Caco-2 (cell line): Measurements from ENCODE around the gene ATXN1. TPM values are rescaled to one million over a fixed set of nuclear protein-coding genes. Genes with fewer than 3 reads are reported as not detected.

Source experiments
- BruUV-seq: library from RNA; stranded (reverse); fragments of 400-500 nt; replicated peaks from 2 replicates; lab custom pipeline; 2021; lab: Mats Ljungman, UMichigan
- CTCF ChIA-PET: fragments of 300-600 bp; sonication (Branson Sonifier 250); formaldehyde crosslinking; loops from one replicate; lab custom pipeline; 2022; ENCODE audit warnings: antibody characterized with exemption; lab: Charles Lee
- POLR2A ChIA-PET: fragments of 300-600 bp; sonication (Branson Sonifier 250); formaldehyde crosslinking; loops from one replicate; lab custom pipeline; 2022; ENCODE audit warnings: antibody characterized with exemption; lab: Charles Lee
- DNase-seq, 2 experiments: peaks; one replicate each; pipeline versions ENCODE4 v3.0.0 to v3.0.0-alpha.2; 2020 to 2022
- H3K27me3 ChIP-seq: replicated peaks from 2 replicates; pipeline ENCODE4 v1.6.0; 2011; ENCODE audit warnings: low read length; ENCODE audit not compliant: control insufficient read depth, insufficient read depth
- H3K36me3 ChIP-seq: 2 replicates; pipeline ENCODE4 v1.5.1; 2011; ENCODE audit warnings: low read length; ENCODE audit not compliant: control insufficient read depth, insufficient read depth
- H3K4me1 ChIP-seq: fragments of 250-450 bp; sonication (Bioruptor Pico); 2 replicates; pipeline ENCODE4 v1.5.1; 2020; ENCODE audit warnings: mild to moderate bottlenecking
- H3K4me3 ChIP-seq: 2 replicates; pipeline ENCODE4 v1.5.1; 2011; ENCODE audit warnings: low read depth, mild to moderate bottlenecking, control low read depth, low read length
- H3K9me3 ChIP-seq: fragments of 250-450 bp; sonication (Bioruptor Pico); 2 replicates; pipeline ENCODE4 v1.5.1; 2020; ENCODE audit warnings: mild to moderate bottlenecking, moderate library complexity
- H3K27ac Mint-ChIP-seq: one replicate; pipeline ENCODE4 v1.8.0; 2022; ENCODE audit warnings: mixed read lengths; ENCODE audit not compliant: unreplicated experiment
- H3K27me3 Mint-ChIP-seq: one replicate; pipeline ENCODE4 v1.8.0; 2022; ENCODE audit warnings: mixed read lengths; ENCODE audit not compliant: insufficient read depth, unreplicated experiment
- H3K36me3 Mint-ChIP-seq: one replicate; pipeline ENCODE4 v1.8.0; 2022; ENCODE audit warnings: mild to moderate bottlenecking, mixed read lengths; ENCODE audit not compliant: insufficient read depth, unreplicated experiment
- H3K4me1 Mint-ChIP-seq: one replicate; pipeline ENCODE4 v1.8.0; 2022; ENCODE audit warnings: low read depth, mixed read lengths; ENCODE audit not compliant: unreplicated experiment
- H3K4me3 Mint-ChIP-seq: one replicate; pipeline ENCODE4 v1.8.0; 2022; ENCODE audit warnings: mild to moderate bottlenecking, moderate library complexity, mixed read lengths; ENCODE audit not compliant: unreplicated experiment
- H3K9me3 Mint-ChIP-seq: one replicate; pipeline ENCODE4 v1.8.0; 2022; ENCODE audit warnings: mixed read lengths; ENCODE audit not compliant: unreplicated experiment
- intact Hi-C: fragments of 100-400 bp; cut with micrococcal nuclease; formaldehyde crosslinking; loops from one replicate; pipeline ENCODE4 v1.10.0; 2022; ENCODE audit not compliant: unreplicated experiment
- total RNA-seq: library from RNA; stranded (reverse); gene quantifications from 2 replicates; pipeline ENCODE4 v1.2.3, GENCODE V29; 2022
- TF ChIP-seq, protein P1 (sequence below), 2 experiments: fragments of 200-600 bp in 1 of 2; IDR thresholded peaks; 1 replicate in 1 of 2; 2 replicates in 1 of 2; pipeline versions ENCODE4 v1.5.1 to v1.8.0; 2011 to 2022; ENCODE audit warnings: antibody characterized with exemption in 1 of 2, control low read depth in 1 of 2, inconsistent platforms in 1 of 2, low read depth in 1 of 2, low read length in 1 of 2, mild to moderate bottlenecking in 1 of 2, moderate library complexity in 1 of 2; ENCODE audit not compliant: insufficient read depth in 1 of 2, severe bottlenecking in 1 of 2, unreplicated experiment in 1 of 2

Gene ATXN1
- total RNA-seq, 1 experiment from 2014 or later: 14.2 TPM

- Mint-ChIP-seq H3K27ac (no peak overlapping the region), H3K27me3 (no peaks in the 10 kb centered on the region), H3K4me3 (no peak overlapping the region), H3K9me3 (no peaks in the 10 kb centered on the region), H3K36me3 (no peaks in the 10 kb centered on the region), H3K4me1 (no peaks in the 10 kb centered on the region)
- ChIA-PET POLR2A (no interaction called here), CTCF (no interaction called here)
- Histone ChIP-seq H3K4me3 (no peak overlapping the region), H3K4me1 (no peaks in the 10 kb centered on the region), H3K27me3 (no peaks in the 10 kb centered on the region), H3K36me3 (no peaks in the 10 kb centered on the region), H3K9me3 (no peaks in the 10 kb centered on the region)
- no TSS peak for BruUV-seq
- intact Hi-C loops: no loop called here
- TF ChIP-seq, protein P1, sequence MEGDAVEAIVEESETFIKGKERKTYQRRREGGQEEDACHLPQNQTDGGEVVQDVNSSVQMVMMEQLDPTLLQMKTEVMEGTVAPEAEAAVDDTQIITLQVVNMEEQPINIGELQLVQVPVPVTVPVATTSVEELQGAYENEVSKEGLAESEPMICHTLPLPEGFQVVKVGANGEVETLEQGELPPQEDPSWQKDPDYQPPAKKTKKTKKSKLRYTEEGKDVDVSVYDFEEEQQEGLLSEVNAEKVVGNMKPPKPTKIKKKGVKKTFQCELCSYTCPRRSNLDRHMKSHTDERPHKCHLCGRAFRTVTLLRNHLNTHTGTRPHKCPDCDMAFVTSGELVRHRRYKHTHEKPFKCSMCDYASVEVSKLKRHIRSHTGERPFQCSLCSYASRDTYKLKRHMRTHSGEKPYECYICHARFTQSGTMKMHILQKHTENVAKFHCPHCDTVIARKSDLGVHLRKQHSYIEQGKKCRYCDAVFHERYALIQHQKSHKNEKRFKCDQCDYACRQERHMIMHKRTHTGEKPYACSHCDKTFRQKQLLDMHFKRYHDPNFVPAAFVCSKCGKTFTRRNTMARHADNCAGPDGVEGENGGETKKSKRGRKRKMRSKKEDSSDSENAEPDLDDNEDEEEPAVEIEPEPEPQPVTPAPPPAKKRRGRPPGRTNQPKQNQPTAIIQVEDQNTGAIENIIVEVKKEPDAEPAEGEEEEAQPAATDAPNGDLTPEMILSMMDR (IDR thresholded peaks at IDR 0.05; ENCODE audit: insufficient read depth in 1 of 2, low read depth in 1 of 2, low read length in 1 of 2, severe bottlenecking in 1 of 2, unreplicated experiment in 1 of 2): no peak
- DNase-seq: no peak
These were observed 137.5 kb downstream of the ATXN1 start for GRCh38 chr6:16623731-16624130.

- POLR2A ChIA-PET: no interaction called here
- BruUV-seq: no TSS peak
- H3K27ac Mint-ChIP-seq: no peak overlapping the region
- no peaks in the 10 kb centered on the region for H3K9me3 ChIP-seq
- TF ChIP-seq, protein P1 (IDR thresholded peaks at IDR 0.05; ENCODE audit: insufficient read depth in 1 of 2, low read depth in 1 of 2, low read length in 1 of 2, severe bottlenecking in 1 of 2, unreplicated experiment in 1 of 2): no peak
- no peak for DNase-seq
- H3K27me3 Mint-ChIP-seq: no peaks in the 10 kb centered on the region
- no peaks in the 10 kb centered on the region for H3K9me3 Mint-ChIP-seq
- CTCF ChIA-PET: no interaction called here
- intact Hi-C loops: no loop called here
- peaks cover 2% of the 10 kb centered on the region for H3K4me1 Mint-ChIP-seq
- no peaks in the 10 kb centered on the region for H3K27me3 ChIP-seq
- H3K4me3 Mint-ChIP-seq: no peak overlapping the region
- no peaks in the 10 kb centered on the region for H3K36me3 Mint-ChIP-seq
- no peak overlapping the region for H3K4me3 ChIP-seq
- H3K36me3 ChIP-seq: no peaks in the 10 kb centered on the region
- no peaks in the 10 kb centered on the region for H3K4me1 ChIP-seq
These were observed 138.1 kb downstream of the ATXN1 start for GRCh38 chr6:16623029-16623653.

- Histone ChIP-seq H3K36me3 (no peaks in the 10 kb centered on the region), H3K9me3 (no peaks in the 10 kb centered on the region), H3K4me1 (no peaks in the 10 kb centered on the region), H3K4me3 (no peak overlapping the region), H3K27me3 (no peaks in the 10 kb centered on the region)
- ChIA-PET CTCF (no interaction called here), POLR2A (no interaction called here)
- Mint-ChIP-seq H3K36me3 (no peaks in the 10 kb centered on the region), H3K27me3 (no peaks in the 10 kb centered on the region), H3K4me3 (no peak overlapping the region), H3K9me3 (no peaks in the 10 kb centered on the region), H3K4me1 (peaks cover 7% of the 10 kb centered on the region), H3K27ac (no peak overlapping the region)
- TF ChIP-seq, protein P1 (IDR thresholded peaks at IDR 0.05; ENCODE audit: insufficient read depth in 1 of 2, low read depth in 1 of 2, low read length in 1 of 2, severe bottlenecking in 1 of 2, unreplicated experiment in 1 of 2): no peak
- no TSS peak for BruUV-seq
- DNase-seq: no peak
- intact Hi-C loops: no loop called here
These were observed 139.1 kb downstream of the ATXN1 start for GRCh38 chr6:16622193-16622592.
